HG03460 (cell line): Measurements from ENCODE around the gene ENGASE.

Experiments used
- ATAC-seq: cut with Tn5 transposase; IDR thresholded peaks from one replicate; pipeline ENCODE4 v1.9.1; 2021; ENCODE audit not compliant: unreplicated experiment

ENGASE gene

GRCh38 chr17:79078476-79079190 is 4.0 kb downstream of the ENGASE start:
- no peak for ATAC-seq

- no peak for ATAC-seq
These were observed 5.0 kb downstream of the ENGASE start for GRCh38 chr17:79079421-79080200.

DNA sequence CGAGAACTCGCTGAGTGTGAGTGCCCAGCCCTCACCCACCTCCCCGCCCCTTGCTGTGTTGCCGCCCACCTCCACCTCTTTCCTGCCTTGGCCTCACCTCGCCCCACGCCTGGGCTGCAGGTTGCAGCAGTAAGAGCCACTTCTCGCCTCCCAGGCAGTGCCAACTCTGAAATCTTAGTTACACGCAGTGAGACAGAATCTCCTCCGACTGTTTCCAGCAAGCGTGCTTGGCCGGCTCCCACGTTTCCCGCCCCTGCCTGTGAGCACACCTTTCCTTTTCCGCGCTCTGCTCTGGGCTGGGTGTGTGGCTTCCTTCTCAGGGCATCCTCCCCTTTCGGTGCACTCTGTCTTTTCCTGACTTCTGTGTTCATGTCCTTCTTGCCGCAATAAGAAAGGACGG is 5.7 kb downstream of the ENGASE start:
- ATAC-seq, result no peak

- no peak for ATAC-seq
These were observed 6.2 kb downstream of the ENGASE start for GRCh38 chr17:79080761-79081290.

GRCh38 chr17:79081571-79082276 is 7.1 kb downstream of the ENGASE start:
- ATAC-seq, result no peak

DNA sequence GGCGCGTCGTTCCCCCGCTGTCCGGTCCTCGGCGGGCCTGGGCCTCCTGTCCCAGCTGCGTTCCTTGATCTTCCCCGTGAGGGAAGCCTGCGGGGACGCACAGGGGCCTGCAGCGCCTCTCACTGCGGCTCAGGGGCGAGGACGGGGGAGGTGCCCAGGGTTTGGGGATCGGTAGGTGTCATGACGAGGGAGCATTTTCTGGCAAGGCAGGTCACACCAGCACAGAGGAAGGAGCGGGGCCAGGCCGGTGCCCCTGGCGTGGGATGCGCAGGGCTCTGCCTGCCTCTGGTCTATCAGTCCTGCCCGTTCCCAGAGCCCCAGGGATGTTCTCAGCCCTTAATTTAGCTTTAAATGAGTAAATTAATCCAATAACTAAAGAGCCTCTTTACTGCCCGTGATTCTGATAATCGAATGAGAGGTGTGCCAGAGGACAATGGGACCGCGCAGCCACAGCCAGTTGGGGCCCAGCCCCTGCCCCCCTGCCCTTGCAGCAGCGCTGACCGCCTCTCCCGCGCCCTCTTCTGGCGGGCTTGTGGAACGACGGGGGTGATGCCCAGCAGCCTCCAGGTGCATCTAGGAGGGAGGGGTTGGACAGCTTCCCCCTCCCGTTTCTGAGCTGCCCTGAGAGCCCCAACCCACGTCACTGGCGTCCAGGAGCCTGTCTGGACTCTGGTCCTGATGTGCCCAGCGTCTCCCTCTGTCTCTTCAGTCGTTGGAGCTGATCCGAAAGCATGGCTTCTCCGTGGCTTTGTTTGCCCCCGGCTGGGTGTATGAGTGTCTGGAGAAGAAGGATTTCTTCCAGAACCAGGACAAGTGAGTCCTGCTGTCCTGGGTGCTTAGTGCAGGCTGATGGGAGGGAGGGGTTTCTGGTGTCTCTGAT is 7.9 kb downstream of the ENGASE start:
- ATAC-seq, result no peak

DNA sequence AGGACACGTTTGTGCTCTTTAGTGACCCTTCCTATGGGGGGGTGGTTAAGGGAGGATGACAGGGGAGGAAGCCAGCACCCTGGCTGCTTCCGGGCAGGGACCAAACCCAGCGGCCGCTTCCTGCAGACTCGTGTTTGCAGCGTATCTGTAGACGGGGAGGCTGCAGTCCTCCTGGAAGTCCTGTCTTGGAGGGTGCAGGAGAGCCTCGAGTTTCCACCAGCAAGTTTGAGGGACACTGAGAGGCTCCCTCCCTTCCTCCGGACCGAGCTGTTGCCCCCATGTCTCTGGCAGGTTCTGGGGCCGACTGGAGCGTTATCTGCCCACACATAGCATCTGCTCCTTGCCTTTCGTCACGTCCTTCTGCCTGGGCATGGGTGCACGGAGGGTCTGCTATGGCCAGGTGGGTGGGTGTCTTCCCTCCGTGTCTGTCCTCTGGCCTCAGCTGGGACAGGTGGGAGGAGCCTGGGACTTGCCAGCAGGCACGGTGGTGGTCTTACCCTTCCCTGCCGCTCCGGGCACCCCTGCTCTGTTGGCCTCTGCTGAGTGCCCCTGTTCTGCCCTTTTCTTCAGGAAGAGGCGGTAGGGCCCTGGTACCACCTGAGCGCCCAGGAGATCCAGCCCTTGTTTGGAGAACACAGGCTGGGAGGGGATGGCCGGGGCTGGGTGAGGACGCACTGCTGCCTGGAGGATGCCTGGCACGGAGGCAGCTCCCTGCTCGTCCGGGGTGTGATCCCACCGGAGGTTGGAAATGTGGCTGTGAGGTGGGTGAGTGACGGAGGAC is 8.8 kb downstream of the ENGASE start:
- no peak for ATAC-seq

- ATAC-seq, result no peak
These were observed 9.9 kb downstream of the ENGASE start for GRCh38 chr17:79084291-79085153.

DNA sequence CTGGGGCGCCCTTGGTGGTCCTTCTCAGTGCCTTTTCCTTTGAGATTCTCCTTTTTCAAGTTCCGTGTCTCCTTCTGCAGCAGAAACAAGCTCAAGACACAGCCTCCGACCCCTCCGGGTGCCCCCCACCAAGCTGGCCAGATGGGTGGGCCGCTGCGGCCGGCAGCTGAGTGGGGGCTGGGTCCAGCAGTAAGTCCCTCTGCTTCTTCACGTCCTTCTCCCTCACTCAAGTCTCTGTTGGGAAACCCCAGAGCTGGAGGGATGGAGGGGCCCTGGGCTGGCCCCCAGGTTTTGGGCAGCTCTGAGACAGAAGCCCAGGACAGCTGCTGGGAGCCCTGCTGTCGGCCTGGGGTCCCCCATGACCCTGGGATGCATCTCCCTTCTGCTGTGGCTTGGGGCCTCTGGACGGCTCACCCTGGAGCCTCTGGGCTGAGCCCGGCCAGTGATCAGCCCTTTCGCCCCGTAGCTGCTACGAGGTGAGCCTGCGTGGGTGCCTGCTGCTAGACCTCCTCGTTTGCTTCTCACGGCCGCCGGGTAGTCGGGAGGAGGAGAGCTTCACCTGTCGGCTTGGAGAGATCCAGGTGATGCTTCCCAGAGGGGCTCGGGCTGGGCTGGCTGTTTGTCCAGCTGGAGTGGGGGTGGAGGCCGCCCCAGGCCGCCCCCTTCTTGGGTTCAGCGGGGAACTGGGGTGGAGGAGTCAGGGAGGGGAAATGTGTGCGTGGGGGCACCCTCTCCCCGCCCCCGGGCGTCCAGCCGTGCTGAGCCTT is 10.7 kb downstream of the ENGASE start:
- ATAC-seq, result no peak

GRCh38 chr17:79085921-79086551 is 11.4 kb downstream of the ENGASE start:
- ATAC-seq, result no peak

DNA sequence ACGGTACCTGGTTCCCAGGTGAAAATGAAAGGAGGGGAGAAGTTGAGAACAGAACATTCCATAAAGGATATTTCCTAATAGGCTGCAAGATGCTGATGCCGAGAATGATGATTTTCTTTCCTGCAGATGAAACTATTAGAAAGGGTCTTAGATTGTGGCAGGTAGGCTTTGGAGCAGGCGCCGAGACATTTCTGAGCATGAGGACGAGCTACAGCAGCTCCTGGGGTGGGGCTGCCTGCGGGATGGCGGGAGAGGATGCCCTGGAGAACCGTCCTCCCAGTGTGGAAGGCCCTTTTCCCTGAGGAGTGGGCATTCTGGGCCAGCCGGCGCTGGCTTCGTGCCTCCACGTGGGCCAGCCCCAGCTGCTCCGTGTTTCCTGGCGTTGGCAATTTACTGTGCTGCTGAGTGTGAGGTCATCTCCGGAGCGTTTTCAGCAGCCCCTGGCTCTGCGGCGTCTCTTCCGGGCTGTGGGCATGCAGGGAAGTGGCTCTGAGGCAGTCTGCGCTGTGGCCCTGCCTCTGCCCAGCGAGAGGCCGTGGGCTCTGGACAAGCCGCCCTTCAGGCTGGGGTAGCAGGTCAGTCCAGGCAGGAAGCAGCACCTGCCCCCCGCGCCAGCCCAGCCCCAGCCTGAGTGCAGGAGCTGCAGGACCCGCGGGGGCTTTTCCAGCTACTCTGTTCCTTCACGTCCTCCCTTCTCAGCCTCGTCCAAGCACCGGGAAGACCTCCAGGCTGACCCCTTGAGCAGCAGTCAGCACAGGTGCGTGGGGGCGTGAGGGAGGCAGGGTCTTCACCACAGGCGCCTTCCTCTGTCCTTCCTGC is 12.2 kb downstream of the ENGASE start:
- ATAC-seq, result no peak

DNA sequence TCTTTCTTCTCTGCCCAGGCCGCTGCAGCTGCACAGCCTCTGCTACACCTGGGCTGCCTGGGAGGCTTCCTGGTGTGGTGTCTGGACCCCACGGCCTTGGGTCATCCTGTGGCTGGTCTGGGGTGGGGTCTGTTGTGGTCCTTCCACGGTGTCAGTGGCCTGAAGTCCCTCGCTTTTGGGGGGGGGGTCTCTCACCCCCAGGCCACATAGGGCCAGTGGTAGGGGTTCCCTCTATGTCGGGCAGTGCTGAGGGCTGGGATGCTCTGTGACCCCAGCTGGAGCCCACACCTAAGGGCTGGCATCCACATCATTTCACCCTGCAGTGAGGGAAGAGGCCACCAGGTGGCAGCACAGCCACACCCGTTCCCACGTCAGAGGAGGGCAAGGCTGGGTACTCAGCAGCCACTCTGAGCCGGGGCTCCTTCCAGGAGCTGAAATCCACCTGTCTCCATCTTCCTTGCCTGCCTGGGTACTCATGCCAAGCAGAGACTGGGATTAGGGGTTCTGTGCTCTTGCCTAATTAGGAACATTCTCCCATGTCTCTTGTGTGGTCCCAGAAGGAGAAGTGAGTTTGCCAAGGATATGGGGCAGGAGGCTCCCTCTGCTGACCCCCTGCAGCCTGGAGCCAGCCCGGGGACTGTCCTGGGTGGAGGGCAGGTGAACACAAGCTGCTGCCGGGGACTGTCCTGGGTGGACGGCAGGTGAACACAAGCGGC is 13.0 kb downstream of the ENGASE start:
- ATAC-seq, result peak; percentile 50

DNA sequence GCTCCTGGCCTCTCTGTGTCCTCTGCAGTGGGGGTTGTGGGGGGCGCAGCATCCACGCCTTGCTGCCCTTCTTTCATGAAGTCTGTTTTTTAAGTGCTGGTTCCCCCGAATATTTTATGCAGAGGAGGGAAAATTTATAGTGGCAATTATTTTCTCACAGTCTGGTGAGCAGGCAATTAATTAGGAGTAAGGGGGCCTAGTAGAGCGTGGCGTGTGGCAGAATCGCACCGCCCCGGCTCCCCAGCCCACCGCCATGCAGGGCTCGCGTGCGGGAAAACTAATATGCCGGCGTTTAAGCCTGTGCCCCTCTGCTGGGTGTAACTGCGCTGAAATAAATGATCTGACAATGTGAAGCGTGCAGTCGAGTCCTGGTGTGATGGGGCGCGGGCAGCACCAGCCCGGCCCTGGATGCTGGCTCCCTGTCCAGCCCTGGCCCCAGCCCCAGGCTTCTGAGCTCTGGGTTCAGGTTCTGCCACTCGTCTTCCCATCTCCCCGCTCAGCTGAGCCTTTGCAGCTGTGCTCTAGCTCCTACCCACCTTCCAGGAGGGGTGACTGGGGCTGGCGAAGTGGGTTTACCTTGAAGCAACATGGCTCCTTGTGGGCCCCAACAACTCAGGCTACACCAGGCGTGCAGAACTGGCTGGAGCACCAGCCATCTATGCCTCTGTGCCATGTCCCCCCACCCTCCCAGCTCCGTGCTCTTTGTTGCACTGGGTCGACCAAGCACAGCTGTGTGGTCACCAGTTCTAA is 13.8 kb downstream of the ENGASE start:
- ATAC-seq, result no peak

DNA sequence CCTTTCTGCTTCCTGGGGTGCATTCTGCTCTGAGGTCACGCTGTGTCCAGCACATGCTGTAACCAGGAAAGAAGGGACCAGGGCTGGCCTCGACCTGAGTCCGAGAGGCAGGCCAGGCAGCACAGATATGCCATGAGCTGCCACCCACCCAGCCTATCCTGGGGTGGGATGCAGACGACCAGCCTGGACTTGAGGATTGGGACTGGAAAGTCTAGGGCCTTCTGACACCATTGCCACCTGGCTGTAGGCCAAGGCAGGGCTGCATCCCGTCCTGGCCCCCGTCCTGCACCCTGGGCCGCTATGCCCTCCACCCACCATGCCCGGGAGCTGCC is 14.3 kb downstream of the ENGASE start:
- ATAC-seq, result no peak

DNA sequence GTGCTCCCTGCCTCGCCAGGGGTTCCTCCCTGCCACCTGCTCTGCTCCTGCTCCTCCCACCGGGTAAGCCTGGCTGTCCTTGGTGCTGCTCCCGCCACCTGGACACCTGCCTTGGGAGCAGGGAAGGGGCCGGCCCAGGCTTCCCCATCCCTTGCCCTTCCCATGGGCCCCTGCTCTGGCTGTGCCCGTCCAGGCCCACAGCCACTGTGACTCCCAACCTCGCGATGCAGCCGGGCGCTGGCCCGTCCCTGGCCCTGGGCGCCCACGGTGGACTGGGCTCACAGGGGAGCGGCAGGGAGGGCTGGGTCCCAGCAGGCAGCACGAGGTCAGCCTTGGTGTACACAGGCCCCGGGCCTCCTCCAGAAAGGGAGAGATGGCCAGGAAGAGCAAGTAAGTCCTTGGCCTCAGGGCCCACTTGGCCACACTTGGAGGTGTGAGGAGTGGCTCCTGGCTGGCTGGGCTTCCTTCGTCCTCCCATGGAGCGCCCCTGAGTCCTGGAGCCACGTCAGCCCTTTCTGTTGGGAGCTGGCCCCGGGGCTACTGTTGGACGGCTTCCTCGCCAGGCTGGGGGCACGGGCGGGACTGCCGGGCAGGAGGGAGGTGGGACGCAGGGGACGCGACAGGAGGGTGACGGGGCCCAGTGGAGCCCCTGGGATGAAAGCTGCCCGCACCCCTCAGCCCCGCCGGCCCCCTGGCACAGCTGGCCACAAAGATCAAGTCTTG is 15.3 kb downstream of the ENGASE start:
- no peak for ATAC-seq
